WTC11 (cell line): ENCODE data around the gene TIAL1. TPM values are rescaled to one million over a fixed set of nuclear protein-coding genes. Genes with fewer than 3 reads are reported as not detected.

Source experiments
- ATAC-seq: fragments of 200-7000 bp; cut with Tn5 transposase; 2 replicates; pipeline ENCODE4 v1.10.0; 2021; ENCODE audit warnings: mild to moderate bottlenecking, moderate library complexity
- CTCF ChIA-PET: fragments of 300-600 bp; sonication (Branson Sonifier 250); formaldehyde crosslinking; loops from one replicate; lab custom pipeline; 2021; ENCODE audit warnings: antibody characterized with exemption; lab: Charles Lee
- POLR2A ChIA-PET: fragments of 350-600 bp; sonication (Branson Sonifier 250); formaldehyde crosslinking; loops from one replicate; lab custom pipeline; 2021; ENCODE audit warnings: antibody characterized with exemption; lab: Charles Lee
- DNase-seq: peaks from one replicate; pipeline ENCODE4 v3.0.0; 2021; ENCODE audit warnings: low spot score
- H3K27ac Mint-ChIP-seq: 2 replicates; pipeline ENCODE4 v1.8.0; 2021; ENCODE audit warnings: mixed read lengths
- H3K27me3 Mint-ChIP-seq: 2 replicates; pipeline ENCODE4 v1.8.0; 2021; ENCODE audit warnings: low read depth, mild to moderate bottlenecking, moderate library complexity, mixed read lengths
- H3K36me3 Mint-ChIP-seq: 2 replicates; pipeline ENCODE4 v1.8.0; 2021; ENCODE audit warnings: mixed read lengths
- H3K4me1 Mint-ChIP-seq: 2 replicates; pipeline ENCODE4 v1.8.0; 2022; ENCODE audit warnings: mixed read lengths
- H3K4me3 Mint-ChIP-seq: 2 replicates; pipeline ENCODE4 v1.8.0; 2021; ENCODE audit warnings: mild to moderate bottlenecking, moderate library complexity, mixed read lengths
- H3K9me3 Mint-ChIP-seq: 2 replicates; pipeline ENCODE4 v1.8.0; 2021; ENCODE audit warnings: mixed read lengths
- ATF6 ChIP-seq: sonication (generic); formaldehyde crosslinking; IDR thresholded peaks from 2 replicates; pipeline ENCODE4 v1.8.1; 2023; ENCODE audit warnings: mild to moderate bottlenecking, missing genetic modification reagents
- CDX4 ChIP-seq: fragments of 250-450 bp; sonication (Bioruptor Pico); IDR thresholded peaks from 2 replicates; pipeline ENCODE4 v1.9.0; 2021; ENCODE audit warnings: moderate library complexity, mild to moderate bottlenecking, inconsistent platforms, borderline replicate concordance
- CTCF ChIP-seq: fragments of 200-600 bp; IDR thresholded peaks from 2 replicates; pipeline ENCODE4 v1.8.0; 2022; ENCODE audit warnings: antibody characterized with exemption
- ETV6 ChIP-seq: sonication (generic); formaldehyde crosslinking; IDR thresholded peaks from 2 replicates; pipeline ENCODE4 v1.8.1; 2022; ENCODE audit warnings: mild to moderate bottlenecking, missing genetic modification reagents
- GABPB1 ChIP-seq: sonication (generic); formaldehyde crosslinking; IDR thresholded peaks from 2 replicates; pipeline ENCODE4 v1.8.1; 2023; ENCODE audit warnings: mild to moderate bottlenecking, missing genetic modification reagents
- NFE2L1 ChIP-seq: sonication (generic); formaldehyde crosslinking; IDR thresholded peaks from 2 replicates; pipeline ENCODE4 v1.8.1; 2023; ENCODE audit warnings: missing genetic modification reagents
- NR1H2 ChIP-seq: sonication (generic); formaldehyde crosslinking; IDR thresholded peaks from 2 replicates; pipeline ENCODE4 v1.9.0; 2021; ENCODE audit warnings: mild to moderate bottlenecking, moderate library complexity, missing genetic modification reagents
- PRRX2 ChIP-seq: fragments of 250-450 bp; sonication (Bioruptor Pico); IDR thresholded peaks from 2 replicates; pipeline ENCODE4 v1.8.0; 2021; ENCODE audit warnings: mild to moderate bottlenecking
- TEAD1 ChIP-seq: sonication (generic); formaldehyde crosslinking; IDR thresholded peaks from 2 replicates; pipeline ENCODE4 v1.8.0; 2022; ENCODE audit warnings: mild to moderate bottlenecking, missing genetic modification reagents
- ZNF317 ChIP-seq: sonication (generic); formaldehyde crosslinking; IDR thresholded peaks from 2 replicates; pipeline ENCODE4 v1.8.1; 2023; ENCODE audit warnings: low read depth, mild to moderate bottlenecking, moderate library complexity, missing genetic modification reagents, borderline replicate concordance
- total RNA-seq: library from RNA; stranded (reverse); gene quantifications from 3 replicates; pipeline ENCODE4 v1.2.3, GENCODE V29; 2021
- TF ChIP-seq, protein P1 (sequence below): sonication (generic); formaldehyde crosslinking; IDR thresholded peaks from 2 replicates; pipeline ENCODE4 v1.8.0; 2022; ENCODE audit warnings: missing genetic modification reagents

Gene TIAL1
- total RNA-seq, 1 experiment from 2014 or later = 170 TPM

DNA sequence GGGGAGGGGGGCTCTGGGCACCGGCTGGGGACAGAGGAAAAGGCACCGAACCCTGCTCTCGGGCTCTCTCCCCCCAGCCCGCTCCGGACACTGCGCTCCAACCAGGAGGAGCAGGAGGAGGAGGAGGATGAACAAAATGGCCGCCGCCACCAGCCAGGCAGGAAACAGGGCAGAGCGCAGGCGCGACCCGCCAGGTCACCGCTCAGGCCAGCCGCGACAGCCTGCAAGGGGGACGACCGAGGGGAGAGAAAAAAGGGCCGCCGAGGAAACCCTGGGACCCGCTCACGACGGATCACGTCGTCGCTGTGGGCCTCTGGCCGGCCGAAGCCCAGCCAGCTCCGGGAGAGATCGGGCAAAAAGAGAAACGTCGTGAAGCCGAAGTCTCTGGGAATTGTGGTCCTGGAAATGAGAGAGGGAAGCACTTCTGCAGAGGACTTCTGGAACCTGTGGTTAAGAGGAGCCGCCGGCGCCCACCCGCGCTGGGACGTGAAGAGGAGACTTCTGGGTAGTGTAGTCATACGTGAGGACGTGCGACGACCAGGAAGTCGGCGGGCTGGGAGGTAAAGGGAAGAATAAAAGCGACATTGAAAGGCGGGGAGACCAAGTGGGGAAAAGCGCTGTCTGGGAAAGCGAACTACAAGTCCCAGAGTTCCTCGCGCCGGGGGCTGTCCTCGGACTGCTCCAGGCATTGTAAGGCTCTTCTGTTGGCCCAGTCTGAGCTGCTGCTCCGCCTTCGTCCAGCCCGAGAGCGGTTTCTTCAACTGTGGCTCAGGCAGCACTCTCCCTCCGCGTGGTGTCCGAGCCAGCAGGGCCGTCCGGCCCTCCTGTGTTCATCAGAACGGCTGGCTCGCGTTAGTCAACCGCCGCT, at the start of gene TIAL1 (continued):
- TF ChIP-seq NFE2L1 (0 out of 2 replicates have a peak, but pooled peaks have one; percentile 51), GABPB1 (CRISPR knock-in tag) (peak; percentile 48), NR1H2 (no peak), ATF6 (no peak), ETV6 (peak; percentile 39; the same call in 1 of the 2 replicates), PRRX2 (CRISPR knock-in tag) (no peak), TEAD1 (CRISPR knock-in tag) (peak; percentile 56; the same call in 1 of the 2 replicates)
- TF ChIP-seq, protein P1, sequence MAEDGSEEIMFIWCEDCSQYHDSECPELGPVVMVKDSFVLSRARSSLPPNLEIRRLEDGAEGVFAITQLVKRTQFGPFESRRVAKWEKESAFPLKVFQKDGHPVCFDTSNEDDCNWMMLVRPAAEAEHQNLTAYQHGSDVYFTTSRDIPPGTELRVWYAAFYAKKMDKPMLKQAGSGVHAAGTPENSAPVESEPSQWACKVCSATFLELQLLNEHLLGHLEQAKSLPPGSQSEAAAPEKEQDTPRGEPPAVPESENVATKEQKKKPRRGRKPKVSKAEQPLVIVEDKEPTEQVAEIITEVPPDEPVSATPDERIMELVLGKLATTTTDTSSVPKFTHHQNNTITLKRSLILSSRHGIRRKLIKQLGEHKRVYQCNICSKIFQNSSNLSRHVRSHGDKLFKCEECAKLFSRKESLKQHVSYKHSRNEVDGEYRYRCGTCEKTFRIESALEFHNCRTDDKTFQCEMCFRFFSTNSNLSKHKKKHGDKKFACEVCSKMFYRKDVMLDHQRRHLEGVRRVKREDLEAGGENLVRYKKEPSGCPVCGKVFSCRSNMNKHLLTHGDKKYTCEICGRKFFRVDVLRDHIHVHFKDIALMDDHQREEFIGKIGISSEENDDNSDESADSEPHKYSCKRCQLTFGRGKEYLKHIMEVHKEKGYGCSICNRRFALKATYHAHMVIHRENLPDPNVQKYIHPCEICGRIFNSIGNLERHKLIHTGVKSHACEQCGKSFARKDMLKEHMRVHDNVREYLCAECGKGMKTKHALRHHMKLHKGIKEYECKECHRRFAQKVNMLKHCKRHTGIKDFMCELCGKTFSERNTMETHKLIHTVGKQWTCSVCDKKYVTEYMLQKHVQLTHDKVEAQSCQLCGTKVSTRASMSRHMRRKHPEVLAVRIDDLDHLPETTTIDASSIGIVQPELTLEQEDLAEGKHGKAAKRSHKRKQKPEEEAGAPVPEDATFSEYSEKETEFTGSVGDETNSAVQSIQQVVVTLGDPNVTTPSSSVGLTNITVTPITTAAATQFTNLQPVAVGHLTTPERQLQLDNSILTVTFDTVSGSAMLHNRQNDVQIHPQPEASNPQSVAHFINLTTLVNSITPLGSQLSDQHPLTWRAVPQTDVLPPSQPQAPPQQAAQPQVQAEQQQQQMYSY (CRISPR knock-in tag) = 0 out of 2 replicates have a peak, but pooled peaks have one; percentile 24

- ATAC-seq = no peak
Measured at GRCh38 chr10:119644994-119645393, 48.2 kb upstream of the TIAL1 start.

More at GRCh38 chr10:119644994-119645393, 48.2 kb upstream of the TIAL1 start:
- Mint-ChIP-seq H3K27me3 (no peaks in the 10 kb centered on the region; the same call in 1 of the 2 replicates), H3K9me3 (peaks cover 9% of the 10 kb centered on the region), H3K4me1 (peaks cover 10% of the 10 kb centered on the region), H3K4me3 (no peak overlapping the region), H3K36me3 (peaks cover 4% of the 10 kb centered on the region; the same call in 1 of the 2 replicates), H3K27ac (no peak overlapping the region)
- TF ChIP-seq CDX4 (no peak), ZNF317 (CRISPR knock-in tag) (no peak), CTCF (no peak), ATF6 (no peak)
- DNase-seq = no peak
- POLR2A ChIA-PET = interaction anchor here (0.6 kb wide), 1 partner anchor 214 kb away, joined by 3 read pairs; no protein-coding TSS in a partner anchor
- CTCF ChIA-PET = interaction anchor here (1.0 to 2.0 kb wide), 8 partner anchors 13 to 173 kb away, joined by 3 to 18 read pairs (median 10); no protein-coding TSS in a partner anchor
